PC-9 (cell line): ENCODE data around the gene ATP6V1A. TPM values are rescaled to one million over a fixed set of nuclear protein-coding genes. Genes with fewer than 3 reads are reported as not detected.

Source experiments
- BruUV-seq: library from RNA; stranded (reverse); fragments of 400-500 nt; replicated peaks from 2 replicates; lab custom pipeline; 2021; lab: Mats Ljungman, UMichigan
- CTCF ChIA-PET: fragments of 300-600 bp; sonication (Branson Sonifier 250); formaldehyde crosslinking; loops from one replicate; lab custom pipeline; 2022; ENCODE audit warnings: antibody characterized with exemption; lab: Charles Lee
- POLR2A ChIA-PET: fragments of 300-600 bp; sonication (Branson Sonifier 250); formaldehyde crosslinking; loops from one replicate; lab custom pipeline; 2022; ENCODE audit warnings: antibody characterized with exemption; ENCODE audit not compliant: unreplicated experiment; lab: Charles Lee
- DNase-seq, 2 experiments: peaks; one replicate each; pipeline versions ENCODE4 v3.0.0 to v3.0.0-alpha.2; 2015 to 2022; ENCODE audit warnings: mixed read lengths in 1 of 2
- H2AFZ ChIP-seq: fragments of 200-600 bp; sonication (generic); 2 replicates; pipeline ENCODE4 v1.8.1; 2017; ENCODE audit warnings: antibody characterized with exemption
- H3F3A ChIP-seq: fragments of 200-600 bp; sonication (generic); 2 replicates; pipeline ENCODE4 v1.8.1; 2017; ENCODE audit warnings: antibody characterized with exemption, mild to moderate bottlenecking, low read depth; ENCODE audit not compliant: insufficient read depth
- H3K27ac ChIP-seq: fragments of 200-600 bp; sonication (generic); 2 replicates; pipeline ENCODE4 v1.6.1; 2016; ENCODE audit warnings: mixed run types
- H3K27me3 ChIP-seq: fragments of 200-600 bp; sonication (generic); 2 replicates; pipeline ENCODE4 v1.6.1; 2016; ENCODE audit warnings: low read depth, mixed run types; ENCODE audit not compliant: insufficient read depth
- H3K36me3 ChIP-seq: fragments of 200-600 bp; sonication (generic); 2 replicates; pipeline ENCODE4 v1.6.1; 2016; ENCODE audit warnings: low read depth, mixed run types
- H3K4me1 ChIP-seq: fragments of 200-600 bp; sonication (generic); replicated peaks from 2 replicates; pipeline ENCODE4 v1.6.1; 2016; ENCODE audit warnings: mixed run types; ENCODE audit not compliant: insufficient read depth
- H3K4me2 ChIP-seq: fragments of 200-600 bp; sonication (generic); 2 replicates; pipeline ENCODE4 v1.6.1; 2017; ENCODE audit warnings: mixed run types
- H3K4me3 ChIP-seq: fragments of 200-600 bp; sonication (generic); 2 replicates; pipeline ENCODE4 v1.6.1; 2016; ENCODE audit warnings: mixed run types
- H3K79me2 ChIP-seq: fragments of 200-600 bp; sonication (generic); 2 replicates; pipeline ENCODE4 v1.6.1; 2017; ENCODE audit warnings: low read depth, mixed run types
- H3K9me2 ChIP-seq: fragments of 200-600 bp; sonication (generic); 2 replicates; pipeline ENCODE4 v1.8.1; 2017; ENCODE audit warnings: mild to moderate bottlenecking; ENCODE audit not compliant: insufficient read depth
- H3K9me3 ChIP-seq: fragments of 200-600 bp; sonication (generic); 2 replicates; pipeline ENCODE4 v1.8.1; 2016; ENCODE audit warnings: low read depth; ENCODE audit not compliant: insufficient read depth
- H4K20me1 ChIP-seq: fragments of 200-600 bp; sonication (generic); 2 replicates; pipeline ENCODE4 v1.8.1; 2017; ENCODE audit not compliant: insufficient read depth
- CTCF ChIP-seq: fragments of 200-600 bp; sonication (generic); conservative IDR thresholded peaks from 2 replicates; pipeline ENCODE4 v1.6.1; 2017; ENCODE audit warnings: mixed run types, antibody characterized with exemption, mild to moderate bottlenecking, moderate library complexity
- EZH2 ChIP-seq: fragments of 200-600 bp; sonication (generic); IDR thresholded peaks from 2 replicates; pipeline ENCODE4 v1.8.0; 2017; ENCODE audit warnings: antibody characterized with exemption, low read depth
- intact Hi-C: fragments of 100-400 bp; cut with micrococcal nuclease; formaldehyde crosslinking; loops from one replicate; pipeline ENCODE4 v1.10.0; 2022; ENCODE audit not compliant: unreplicated experiment
- total RNA-seq: library from RNA; stranded (reverse); gene quantifications from 2 replicates; pipeline ENCODE4 v1.2.3, GENCODE V29; 2021

Gene ATP6V1A
- total RNA-seq, 1 experiment from 2014 or later, result 75.1 TPM

- ChIA-PET CTCF (no interaction called here), POLR2A (no interaction called here)
- H3K79me2 ChIP-seq, result no peaks in the 10 kb centered on the region
- H3K9me3 ChIP-seq, result no peaks in the 10 kb centered on the region
- peaks cover 19% of the 10 kb centered on the region for H3F3A ChIP-seq
- intact Hi-C loops, result no loop called here
- no peak for TF ChIP-seq EZH2
- TF ChIP-seq CTCF, result no peak
- BruUV-seq, result no TSS peak
- H4K20me1 ChIP-seq, result no peaks in the 10 kb centered on the region
- H3K4me2 ChIP-seq, result no peak overlapping the region
- no peak overlapping the region for H3K4me3 ChIP-seq
- no peaks in the 10 kb centered on the region for H3K27me3 ChIP-seq
- H2AFZ ChIP-seq, result no peak overlapping the region
- no peak overlapping the region for H3K27ac ChIP-seq
- H3K9me2 ChIP-seq, result no peaks in the 10 kb centered on the region
- no peak for DNase-seq
- no peaks in the 10 kb centered on the region for H3K36me3 ChIP-seq
- peaks cover 11% of the 10 kb centered on the region for H3K4me1 ChIP-seq
Measured at GRCh38 chr3:113773381-113773780, 26.5 kb downstream of the ATP6V1A start.

- POLR2A ChIA-PET, result interaction anchor here (0.7 kb wide), 1 partner anchor 236 kb away, joined by 5 read pairs; no protein-coding TSS in a partner anchor
- CTCF ChIA-PET, result no interaction called here
- TF ChIP-seq CTCF (no peak), EZH2 (no peak)
Measured at GRCh38 chr3:113775516-113775915, 28.7 kb downstream of the ATP6V1A start.

GRCh38 chr3:113776564-113776963 is 29.7 kb downstream of the ATP6V1A start:
- Histone ChIP-seq H3K36me3 (no peaks in the 10 kb centered on the region), H3K4me2 (no peak overlapping the region), H3K9me2 (no peaks in the 10 kb centered on the region), H3K4me1 (no peaks in the 10 kb centered on the region), H3K79me2 (no peaks in the 10 kb centered on the region), H3F3A (peaks cover 9% of the 10 kb centered on the region; the same call in 1 of the 2 replicates), H3K9me3 (no peaks in the 10 kb centered on the region), H4K20me1 (no peaks in the 10 kb centered on the region), H3K4me3 (no peak overlapping the region), H3K27me3 (no peaks in the 10 kb centered on the region), H3K27ac (no peak overlapping the region), H2AFZ (no peak overlapping the region)
- intact Hi-C loops, result no loop called here
- POLR2A ChIA-PET, result no interaction called here
- DNase-seq, result no peak
- TF ChIP-seq EZH2 (no peak), CTCF (no peak)
- BruUV-seq, result no TSS peak
- CTCF ChIA-PET, result no interaction called here

More at GRCh38 chr3:113775516-113775915, 28.7 kb downstream of the ATP6V1A start:
- H3K4me2 ChIP-seq, result no peak overlapping the region
- H2AFZ ChIP-seq, result no peak overlapping the region
- H3K27me3 ChIP-seq, result no peaks in the 10 kb centered on the region
- no peak overlapping the region for H3K4me3 ChIP-seq
- BruUV-seq, result no TSS peak
- no peak for DNase-seq
- H3K36me3 ChIP-seq, result no peaks in the 10 kb centered on the region
- H3K79me2 ChIP-seq, result no peaks in the 10 kb centered on the region
- peaks cover 9% of the 10 kb centered on the region; the same call in 1 of the 2 replicates for H3F3A ChIP-seq
- no peak overlapping the region for H3K27ac ChIP-seq
- H3K9me3 ChIP-seq, result no peaks in the 10 kb centered on the region
- no peaks in the 10 kb centered on the region for H3K9me2 ChIP-seq
- H4K20me1 ChIP-seq, result no peaks in the 10 kb centered on the region
- H3K4me1 ChIP-seq, result no peaks in the 10 kb centered on the region
- intact Hi-C loops, result no loop called here
